Neural progenitor cell (in vitro differentiated cells): Measurements from ENCODE around the gene RGS5. TPM values are rescaled to one million over a fixed set of nuclear protein-coding genes. Genes with fewer than 3 reads are reported as not detected.

Source experiments
- DNase-seq: peaks from one replicate; pipeline ENCODE4 v3.0.0-alpha.2; 2016; ENCODE audit warnings: low spot score
- H2AFZ ChIP-seq: fragments of 200-600 bp; sonication (generic); replicated peaks from 2 replicates; pipeline ENCODE4 v1.6.1; 2016; ENCODE audit warnings: antibody characterized with exemption
- H3F3A ChIP-seq: fragments of 200-600 bp; sonication (generic); 2 replicates; pipeline ENCODE4 v1.6.1; 2016; ENCODE audit warnings: antibody characterized with exemption, low read depth
- H3K27ac ChIP-seq: fragments of 200-600 bp; sonication (generic); 2 replicates; pipeline ENCODE4 v1.5.1; 2016; ENCODE audit warnings: mild to moderate bottlenecking
- H3K27me3 ChIP-seq: fragments of 200-600 bp; sonication (generic); 2 replicates; pipeline ENCODE4 v1.6.1; 2016; ENCODE audit warnings: mild to moderate bottlenecking, moderate library complexity
- H3K36me3 ChIP-seq: fragments of 200-600 bp; sonication (generic); 2 replicates; pipeline ENCODE4 v1.5.1; 2016
- H3K4me1 ChIP-seq: fragments of 200-600 bp; sonication (generic); 2 replicates; pipeline ENCODE4 v1.6.1; 2016; ENCODE audit warnings: mixed run types
- H3K4me2 ChIP-seq: fragments of 200-600 bp; sonication (generic); 2 replicates; pipeline ENCODE4 v1.6.1; 2016
- H3K4me3 ChIP-seq: fragments of 200-600 bp; sonication (generic); 2 replicates; pipeline ENCODE4 v1.5.1; 2016
- H3K79me2 ChIP-seq: fragments of 200-600 bp; sonication (generic); 2 replicates; pipeline ENCODE4 v1.6.1; 2016; ENCODE audit warnings: low read depth
- H3K9ac ChIP-seq: fragments of 200-600 bp; sonication (generic); 2 replicates; pipeline ENCODE4 v1.6.1; 2016
- H3K9me3 ChIP-seq: fragments of 200-600 bp; sonication (generic); 2 replicates; pipeline ENCODE4 v1.5.1; 2016; ENCODE audit warnings: low read depth
- H4K20me1 ChIP-seq: fragments of 200-600 bp; sonication (generic); 2 replicates; pipeline ENCODE4 v1.6.1; 2016; ENCODE audit warnings: low read depth
- H3K27ac Mint-ChIP-seq: 3 replicates; pipeline ENCODE4 v1.8.0; 2021; ENCODE audit warnings: mixed read lengths
- H3K27me3 Mint-ChIP-seq: 2 replicates; pipeline ENCODE4 v1.8.0; 2022; ENCODE audit warnings: low read depth, mild to moderate bottlenecking, inconsistent platforms, moderate library complexity, mixed read lengths; ENCODE audit not compliant: insufficient read depth
- H3K36me3 Mint-ChIP-seq: 3 replicates; pipeline ENCODE4 v1.8.0; 2021; ENCODE audit warnings: mixed read lengths
- H3K4me1 Mint-ChIP-seq: 3 replicates; pipeline ENCODE4 v1.8.0; 2021; ENCODE audit warnings: mixed read lengths
- H3K4me3 Mint-ChIP-seq: 3 replicates; pipeline ENCODE4 v1.8.0; 2021; ENCODE audit warnings: mild to moderate bottlenecking, moderate library complexity, mixed read lengths
- H3K9me3 Mint-ChIP-seq: 3 replicates; pipeline ENCODE4 v1.8.0; 2020; ENCODE audit warnings: mixed read lengths
- CTCF ChIP-seq: fragments of 200-600 bp; sonication (generic); IDR thresholded peaks from 2 replicates; pipeline ENCODE4 v1.5.1; 2017; ENCODE audit warnings: antibody characterized with exemption, mild to moderate bottlenecking
- EZH2 ChIP-seq: fragments of 200-600 bp; sonication (generic); IDR thresholded peaks from 2 replicates; pipeline ENCODE4 v1.6.1; 2017; ENCODE audit warnings: antibody characterized with exemption, mild to moderate bottlenecking, moderate library complexity
- EZH2phosphoT487 ChIP-seq: fragments of 200-600 bp; sonication (generic); IDR thresholded peaks from 2 replicates; pipeline ENCODE4 v1.6.1; 2017; ENCODE audit warnings: antibody characterized with exemption
- total RNA-seq: library from RNA; depleted of rRNA; stranded (reverse); fragments of >200 nt; gene quantifications from 2 replicates; pipeline ENCODE4 v1.2.3, GENCODE V29; 2015; ENCODE audit warnings: low replicate concordance

Gene RGS5
- total RNA-seq, 1 donor from 2014 or later, result 8.0 TPM

GRCh38 chr1:163191301-163191700, 11.4 kb downstream of the RGS5 start:
- H3K36me3 Mint-ChIP-seq, result no peaks in the 10 kb centered on the region
- Histone ChIP-seq H3K4me2 (no peak overlapping the region), H3K36me3 (no peaks in the 10 kb centered on the region)

GRCh38 chr1:163188947-163189346, 13.8 kb downstream of the RGS5 start:
- H3K4me3 Mint-ChIP-seq, result no peak overlapping the region
- Histone ChIP-seq H3K4me1 (no peaks in the 10 kb centered on the region), H3K4me2 (no peak overlapping the region), H3K79me2 (no peaks in the 10 kb centered on the region), H3K9me3 (no peaks in the 10 kb centered on the region), H3K36me3 (no peaks in the 10 kb centered on the region), H3F3A (no peaks in the 10 kb centered on the region), H3K9ac (no peak overlapping the region), H3K4me3 (no peak overlapping the region), H3K27me3 (no peaks in the 10 kb centered on the region), H4K20me1 (no peaks in the 10 kb centered on the region), H2AFZ (no peak overlapping the region), H3K27ac (no peak overlapping the region)
- H3K9me3 Mint-ChIP-seq, result no peaks in the 10 kb centered on the region
- H3K27me3 Mint-ChIP-seq, result no peaks in the 10 kb centered on the region
- no peaks in the 10 kb centered on the region for H3K36me3 Mint-ChIP-seq
- no peak overlapping the region for H3K27ac Mint-ChIP-seq
- no peak for TF ChIP-seq EZH2phosphoT487
- no peak for TF ChIP-seq CTCF
- no peak for TF ChIP-seq EZH2
- no peaks in the 10 kb centered on the region for H3K4me1 Mint-ChIP-seq
- no peak for DNase-seq

More at GRCh38 chr1:163191301-163191700, 11.4 kb downstream of the RGS5 start:
- Histone ChIP-seq H3K27ac (no peak overlapping the region), H3K4me1 (no peaks in the 10 kb centered on the region), H3K27me3 (no peaks in the 10 kb centered on the region), H2AFZ (no peak overlapping the region), H3K9ac (no peak overlapping the region), H3F3A (no peaks in the 10 kb centered on the region), H3K4me3 (no peak overlapping the region), H3K9me3 (no peaks in the 10 kb centered on the region), H3K79me2 (no peaks in the 10 kb centered on the region), H4K20me1 (no peaks in the 10 kb centered on the region)
- no peaks in the 10 kb centered on the region for H3K4me1 Mint-ChIP-seq
- no peak for DNase-seq
- no peaks in the 10 kb centered on the region for H3K9me3 Mint-ChIP-seq
- no peak overlapping the region for H3K4me3 Mint-ChIP-seq
- no peak overlapping the region for H3K27ac Mint-ChIP-seq
- H3K27me3 Mint-ChIP-seq, result no peaks in the 10 kb centered on the region
- TF ChIP-seq CTCF (no peak), EZH2 (no peak), EZH2phosphoT487 (no peak)

- H3K27me3 Mint-ChIP-seq, result no peaks in the 10 kb centered on the region
- Histone ChIP-seq H3K4me3 (no peak overlapping the region), H2AFZ (no peak overlapping the region), H3K79me2 (no peaks in the 10 kb centered on the region), H4K20me1 (no peaks in the 10 kb centered on the region), H3K4me2 (no peak overlapping the region), H3K4me1 (no peaks in the 10 kb centered on the region), H3K9ac (no peak overlapping the region), H3K27me3 (no peaks in the 10 kb centered on the region), H3K27ac (no peak overlapping the region), H3F3A (no peaks in the 10 kb centered on the region), H3K9me3 (no peaks in the 10 kb centered on the region), H3K36me3 (no peaks in the 10 kb centered on the region)
- H3K9me3 Mint-ChIP-seq, result no peaks in the 10 kb centered on the region
- H3K4me3 Mint-ChIP-seq, result no peak overlapping the region
- TF ChIP-seq EZH2phosphoT487 (no peak), EZH2 (no peak), CTCF (no peak)
- no peak overlapping the region for H3K27ac Mint-ChIP-seq
- H3K4me1 Mint-ChIP-seq, result no peaks in the 10 kb centered on the region
- no peaks in the 10 kb centered on the region for H3K36me3 Mint-ChIP-seq
- DNase-seq, result no peak
Observed at GRCh38 chr1:163187849-163188248, 14.9 kb downstream of the RGS5 start.
